HT1080 (cell line): ENCODE results near the gene SYT8. TPM values are rescaled to one million over a fixed set of nuclear protein-coding genes. Genes with fewer than 3 reads are reported as not detected.
"Not testable (repeated sequence)": the region's sequence is repeated elsewhere in the genome, so short reads cannot be mapped to it uniquely, and the experiment has no call there.

Experiments
- DNase-seq: peaks from one replicate; pipeline ENCODE4 v3.0.0-alpha.2; 2015; ENCODE audit warnings: low read depth
- total RNA-seq: library from RNA; depleted of rRNA; stranded (reverse); fragments of >200 nt; shearing (Covaris generic); gene quantifications from 2 replicates; pipeline ENCODE4 v1.2.3, GENCODE V29; 2014

Gene SYT8
- total RNA-seq, 1 experiment from 2014 or later, result not detected

- no peak for DNase-seq
Measured at GRCh38 chr11:1872267-1872985, 37.6 kb downstream of the SYT8 start.

GRCh38 chr11:1873048-1873812 lies 38.4 kb downstream of the SYT8 start:
- DNase-seq, result peak; percentile 17

- not testable (repeated sequence) for DNase-seq
Measured at GRCh38 chr11:1873813-1874150, 39.0 kb downstream of the SYT8 start.

DNA sequence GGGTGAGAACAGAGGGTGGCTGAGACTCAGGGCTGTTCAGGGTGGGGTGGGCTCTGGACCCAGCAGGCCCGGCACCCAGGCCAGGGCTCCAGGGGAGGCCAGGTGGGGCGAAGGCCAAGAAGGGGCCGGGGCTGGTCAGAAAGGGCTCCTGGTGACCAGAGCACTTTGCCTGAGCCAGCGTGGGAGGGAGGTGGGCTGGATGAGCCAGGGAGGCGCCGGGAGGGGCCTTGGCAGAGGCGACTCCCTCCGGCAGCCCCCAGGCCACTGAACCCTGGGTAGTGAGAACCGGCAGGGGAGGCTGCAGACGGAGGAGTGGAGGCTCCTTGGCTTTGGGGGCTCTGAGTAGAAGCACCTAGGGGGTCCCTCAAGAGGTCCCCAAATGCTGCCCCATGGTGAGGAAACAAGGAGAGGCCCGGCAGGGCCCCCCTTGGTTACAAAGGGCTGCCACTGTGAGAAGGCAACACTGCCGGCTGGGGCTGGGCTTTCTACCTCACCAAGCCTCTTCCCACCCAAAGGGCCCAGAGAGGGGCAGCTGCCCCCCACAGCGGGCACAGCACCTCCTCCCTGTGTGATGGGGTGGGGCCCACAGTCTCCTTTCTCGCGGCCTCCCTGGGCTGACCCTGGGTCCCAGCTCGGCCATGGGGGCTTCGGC lies 39.8 kb downstream of the SYT8 start:
- not testable (repeated sequence) for DNase-seq

DNA sequence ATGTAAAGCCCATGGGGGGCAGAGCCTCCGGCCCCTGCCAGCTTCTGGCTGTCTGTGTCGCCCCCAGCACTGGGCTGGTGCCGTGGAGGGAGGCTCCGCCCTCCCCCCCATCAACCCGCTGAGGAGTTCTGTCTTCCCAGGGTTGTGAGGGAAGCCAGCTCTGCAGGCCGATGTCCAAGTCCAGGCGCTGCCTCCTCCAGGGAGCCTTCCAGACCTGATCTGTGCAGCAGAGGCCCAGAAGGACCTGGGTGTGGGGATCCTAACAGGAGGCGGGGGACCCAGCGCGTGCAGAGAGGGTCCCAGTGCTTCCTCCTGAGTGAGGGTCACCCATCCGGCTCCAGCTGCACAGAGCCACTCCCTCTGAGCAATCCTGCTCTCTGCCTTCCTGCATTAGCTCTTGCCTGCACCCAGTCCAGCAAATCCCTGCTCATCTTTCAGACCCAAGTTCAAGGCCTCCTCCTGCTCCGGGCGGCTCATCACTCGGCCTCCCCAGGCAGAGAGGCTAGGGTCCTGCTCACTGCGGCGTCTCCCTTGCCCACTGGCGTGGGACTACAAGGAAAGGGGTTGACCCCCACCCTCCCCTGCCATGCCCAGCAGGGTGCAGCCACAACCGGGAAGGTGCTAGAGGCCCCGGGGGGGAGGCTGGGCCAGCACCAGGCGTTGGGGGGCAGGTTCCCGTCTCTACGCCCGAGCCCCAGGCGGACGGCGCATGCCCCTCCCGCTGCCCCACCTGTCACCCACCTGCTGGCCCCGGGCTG lies 40.5 kb downstream of the SYT8 start:
- DNase-seq, result peak; percentile 10

- DNase-seq, result not testable (repeated sequence)
Measured at GRCh38 chr11:1875851-1876301, 41.1 kb downstream of the SYT8 start.

GRCh38 chr11:1876361-1877063 lies 41.7 kb downstream of the SYT8 start:
- DNase-seq, result no peak

- DNase-seq, result peak; percentile 37
Measured at GRCh38 chr11:1877211-1878136, 42.7 kb downstream of the SYT8 start.

DNA sequence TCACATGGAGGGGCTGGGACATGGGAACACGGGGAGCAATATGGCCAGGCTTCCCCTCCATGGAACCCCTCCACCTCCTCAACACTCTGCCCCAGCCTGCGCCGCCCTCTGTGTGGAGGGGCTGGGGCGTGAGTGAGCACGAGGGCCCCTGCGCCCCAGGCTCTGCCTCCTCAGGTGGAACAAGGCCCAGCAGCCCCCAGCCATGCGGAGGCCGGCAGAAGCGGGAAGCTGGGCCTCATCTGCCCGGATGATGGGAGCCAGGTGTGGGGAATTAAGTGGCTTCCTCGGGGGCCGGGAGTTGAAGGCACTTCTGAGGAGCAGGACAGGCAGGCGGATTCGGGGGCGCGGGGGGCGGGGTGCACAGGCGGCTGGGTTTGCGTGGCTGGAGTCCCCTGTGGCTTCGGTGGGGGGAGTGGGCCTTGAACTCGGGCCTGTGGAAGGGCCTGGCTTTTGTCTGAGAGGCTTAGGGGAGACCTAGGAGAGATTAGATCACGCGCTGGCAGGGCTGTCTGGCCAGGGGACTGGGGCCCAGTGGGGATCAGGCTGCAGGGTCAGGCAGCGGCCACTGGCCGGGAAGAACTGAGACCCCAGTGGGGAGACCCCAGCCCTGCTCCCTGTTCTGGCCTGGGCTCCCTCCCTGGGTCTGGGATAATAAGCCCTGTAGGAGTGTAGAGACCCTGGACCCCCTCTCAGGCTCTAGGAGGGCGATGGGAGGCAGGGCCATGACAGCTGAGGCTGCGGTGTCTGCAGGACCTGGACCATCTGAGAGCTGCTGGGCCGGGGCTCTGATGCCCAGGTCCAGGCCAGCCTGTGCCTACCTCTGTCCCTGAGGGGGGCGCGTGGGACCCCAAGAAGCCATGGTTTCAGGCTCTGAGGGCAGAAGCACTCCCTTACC lies 43.6 kb downstream of the SYT8 start:
- no peak for DNase-seq

- no peak for DNase-seq
Measured at GRCh38 chr11:1879342-1879940, 44.7 kb downstream of the SYT8 start.

DNA sequence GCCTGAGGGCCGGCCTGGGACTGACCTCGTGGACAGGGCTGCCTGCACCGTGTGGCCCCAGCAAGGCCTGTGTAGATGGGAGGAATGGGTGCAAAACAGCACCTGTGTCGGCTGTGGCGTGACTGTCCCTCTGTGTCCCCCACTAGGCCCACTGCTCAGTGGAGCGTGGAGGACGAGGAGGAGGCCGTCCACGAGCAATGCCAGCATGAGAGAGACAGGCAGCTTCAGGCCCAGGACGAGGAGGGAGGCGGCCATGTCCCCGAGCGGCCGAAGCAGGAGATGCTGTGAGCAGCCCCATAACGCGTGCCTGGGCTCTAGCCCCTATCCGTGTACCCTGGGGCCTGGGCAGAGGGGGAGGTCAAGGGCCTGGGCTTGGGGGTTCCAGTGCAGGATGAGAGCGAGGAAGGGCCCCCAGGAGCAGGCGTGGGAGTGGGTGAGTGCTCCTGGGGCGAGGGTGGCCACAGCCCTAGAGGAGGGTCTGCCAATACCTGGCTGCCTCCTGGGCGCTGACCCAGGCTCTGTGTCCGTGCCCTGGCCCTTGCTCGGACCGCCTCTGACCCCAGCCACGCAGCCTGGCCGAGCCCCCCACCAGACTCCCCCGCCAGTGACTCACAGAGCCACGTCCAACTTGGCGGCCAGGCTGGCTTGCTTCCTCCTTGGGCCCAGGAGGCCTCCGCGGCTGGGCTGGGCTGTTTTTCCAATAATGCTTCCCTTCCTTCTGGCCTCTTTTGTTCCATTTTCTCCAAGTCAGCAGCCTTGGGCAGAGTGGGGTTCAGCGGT lies 45.3 kb downstream of the SYT8 start:
- DNase-seq, result no peak

DNA sequence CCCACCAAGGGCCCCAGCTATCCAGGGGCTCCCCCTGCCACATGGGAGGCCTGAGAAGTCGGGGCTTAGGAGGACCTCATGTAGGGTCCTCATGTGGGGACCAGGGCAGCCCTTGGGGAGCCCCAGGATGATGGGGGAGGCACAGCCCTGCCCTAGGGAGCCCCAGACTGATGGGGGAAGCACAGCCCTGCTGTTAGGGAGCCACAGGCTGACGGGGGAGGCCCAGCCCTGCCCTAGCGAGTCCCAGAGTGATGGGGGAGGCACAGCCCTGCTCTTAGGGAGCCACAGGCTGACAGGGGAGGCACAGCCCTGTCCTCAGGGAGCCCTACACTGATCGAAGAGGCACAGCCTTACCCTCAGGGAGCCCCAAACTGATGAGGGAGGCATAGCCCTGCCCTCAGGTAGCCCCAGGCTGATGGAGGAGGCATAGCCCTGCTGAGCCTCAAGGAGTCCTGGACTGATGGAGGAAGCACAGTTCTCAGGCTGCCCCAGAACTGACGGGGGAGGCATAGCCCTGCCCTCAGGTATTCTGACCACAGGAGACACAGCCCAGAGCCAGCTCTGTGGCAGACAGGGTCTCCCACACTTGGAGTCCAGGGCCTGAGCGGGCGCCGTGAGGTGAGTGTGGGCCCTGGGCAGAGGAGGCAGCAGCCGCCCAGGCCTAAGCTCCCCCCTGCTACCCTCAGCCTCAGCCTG lies 46.1 kb downstream of the SYT8 start:
- DNase-seq, result no peak

- no peak for DNase-seq
Measured at GRCh38 chr11:1881442-1882264, 46.9 kb downstream of the SYT8 start.

- peak; percentile 64 for DNase-seq
Measured at GRCh38 chr11:1882265-1883238, 47.8 kb downstream of the SYT8 start.
